GM19452 (cell line): Measurements from ENCODE around the gene ZMAT5.

Experiments used
- ATAC-seq: cut with Tn5 transposase; IDR thresholded peaks from one replicate; pipeline ENCODE4 v1.9.1; 2021; ENCODE audit not compliant: unreplicated experiment

The ZMAT5 gene

DNA sequence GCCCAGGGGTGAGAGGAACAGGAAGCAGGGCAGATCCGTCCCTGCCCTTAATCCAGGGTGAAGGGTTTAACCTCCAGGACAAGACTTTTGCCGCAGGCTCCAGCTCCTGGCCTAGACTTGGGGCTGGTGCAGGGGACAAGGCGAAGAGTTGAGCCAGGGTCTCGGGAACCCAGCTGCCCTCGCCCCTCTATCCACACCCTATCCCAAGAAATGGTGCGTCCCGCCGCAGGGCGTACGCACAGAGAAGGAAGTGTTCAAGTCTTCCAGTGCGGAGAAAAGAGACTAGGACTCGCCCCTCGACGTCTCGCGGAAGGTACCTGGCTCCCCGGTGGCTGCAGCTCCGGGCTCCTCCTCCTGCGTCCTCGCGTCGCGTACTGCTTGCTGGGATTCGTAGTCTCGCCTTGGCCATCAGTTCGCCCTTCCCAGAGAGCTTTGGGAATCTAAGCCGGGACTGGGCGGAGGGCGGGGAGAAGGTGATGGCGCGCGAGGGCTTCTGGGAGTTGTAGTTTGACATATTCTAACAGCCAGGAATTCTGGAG lies at the start of gene ZMAT5:
Gene ZMAT5, minus strand, starts transcription at position 376 of the 539 bp plus-strand sequence. CDS start 18,463 bp downstream, outside the sequence.
- ATAC-seq, result peak; percentile 84

DNA sequence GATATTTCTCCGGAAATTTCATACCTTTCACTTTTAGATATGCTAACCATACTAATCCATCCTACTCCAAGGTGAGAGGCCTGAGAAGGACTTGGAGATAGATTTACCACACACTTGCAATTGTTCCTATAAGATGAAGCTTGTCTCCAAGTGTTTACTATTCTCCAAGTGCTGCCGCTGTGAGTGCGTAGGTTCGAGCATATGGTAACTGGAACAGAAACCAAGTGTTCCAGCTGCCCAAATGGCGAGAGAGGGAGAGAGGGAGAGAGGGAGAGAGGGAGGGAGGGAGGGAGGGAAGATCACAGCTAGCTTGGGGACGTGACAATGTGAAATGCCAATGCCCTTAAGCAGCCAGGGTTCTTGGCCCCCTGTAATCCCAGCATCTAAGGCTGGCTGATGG lies 49.7 kb upstream of the ZMAT5 start:
- no peak for ATAC-seq

DNA sequence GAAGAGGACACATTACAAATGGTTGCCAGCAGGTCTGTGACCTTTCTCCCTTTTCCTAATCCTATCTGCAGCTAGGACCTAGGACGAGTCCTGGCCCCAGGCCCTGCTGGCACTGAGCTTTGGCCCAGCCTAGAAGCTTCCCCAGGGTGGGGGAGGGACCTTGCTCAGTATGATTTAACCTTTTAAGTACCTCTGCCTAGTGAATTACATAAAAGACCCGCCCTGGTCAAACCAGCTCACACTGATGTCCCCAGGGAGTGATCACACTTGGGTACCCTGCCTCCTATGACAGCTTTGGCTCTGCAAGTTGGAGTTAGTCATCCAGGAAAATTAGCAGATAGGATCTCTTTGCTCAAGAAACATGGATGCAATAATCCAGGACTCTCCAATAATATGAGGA lies 49.3 kb upstream of the ZMAT5 start:
- no peak for ATAC-seq

GRCh38 chr22:29815580-29815979 lies 48.8 kb upstream of the ZMAT5 start:
- no peak for ATAC-seq

GRCh38 chr22:29814003-29814402 lies 47.2 kb upstream of the ZMAT5 start:
- no peak for ATAC-seq

- no peak for ATAC-seq
These were observed 46.8 kb upstream of the ZMAT5 start for GRCh38 chr22:29813563-29813962.

GRCh38 chr22:29813126-29813525 lies 46.3 kb upstream of the ZMAT5 start:
- no peak for ATAC-seq

GRCh38 chr22:29811377-29811776 lies 44.6 kb upstream of the ZMAT5 start:
- ATAC-seq, result no peak

DNA sequence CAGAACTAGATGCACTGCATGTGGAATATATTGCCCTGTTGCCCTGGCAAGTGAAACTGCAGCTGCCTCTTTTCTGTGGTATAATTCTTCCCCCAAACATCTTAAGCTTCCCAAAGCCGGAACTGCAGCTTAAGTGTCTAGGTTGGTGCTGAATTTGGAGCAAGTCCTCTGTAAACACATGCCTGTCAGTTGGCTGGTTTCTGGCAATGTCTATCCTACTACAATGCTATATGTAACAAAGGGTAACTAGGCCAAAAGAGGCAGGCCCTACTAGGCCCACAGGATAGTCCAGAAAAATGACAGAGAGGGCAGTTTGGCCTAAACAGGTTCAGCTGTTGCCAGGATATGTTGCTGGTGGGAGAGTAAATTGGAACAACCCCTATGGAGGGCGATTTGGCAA lies 43.4 kb upstream of the ZMAT5 start:
- no peak for ATAC-seq

GRCh38 chr22:29806196-29806595 lies 39.4 kb upstream of the ZMAT5 start:
- no peak for ATAC-seq

GRCh38 chr22:29804985-29805384 lies 38.2 kb upstream of the ZMAT5 start:
- no peak for ATAC-seq

GRCh38 chr22:29803190-29803589 lies 36.4 kb upstream of the ZMAT5 start:
- ATAC-seq, result no peak

- no peak for ATAC-seq
These were observed 35.0 kb upstream of the ZMAT5 start for GRCh38 chr22:29801796-29802195.

- no peak for ATAC-seq
These were observed 34.3 kb upstream of the ZMAT5 start for GRCh38 chr22:29801153-29801552.

DNA sequence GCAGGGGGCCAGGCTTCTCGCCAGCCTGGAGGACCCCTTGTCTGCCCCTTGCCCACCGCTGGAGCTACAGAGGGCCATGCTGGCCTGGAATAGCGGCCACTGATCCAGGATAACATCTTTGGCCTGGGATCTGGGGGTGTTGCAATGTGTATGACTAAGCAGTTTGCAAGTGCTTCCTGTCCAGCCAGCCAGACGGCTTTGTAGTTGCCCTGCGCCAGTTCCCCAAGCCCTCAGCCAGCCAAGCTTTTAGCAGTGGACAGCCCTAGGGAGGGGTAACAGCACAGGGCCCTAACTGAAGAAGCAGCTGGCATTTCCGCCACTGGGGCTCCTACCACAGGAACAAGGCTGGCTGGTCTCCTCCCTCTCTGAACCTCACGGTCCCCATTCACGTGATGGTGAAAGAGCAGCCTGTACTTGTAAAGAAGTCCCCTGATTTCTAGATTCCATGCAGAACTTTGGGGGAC lies 32.4 kb upstream of the ZMAT5 start:
- ATAC-seq, result no peak

GRCh38 chr22:29798801-29799200 lies 32.0 kb upstream of the ZMAT5 start:
- ATAC-seq, result no peak

GRCh38 chr22:29798318-29798717 lies 31.5 kb upstream of the ZMAT5 start:
- ATAC-seq, result no peak

- peak; percentile 66 for ATAC-seq
These were observed 30.5 kb upstream of the ZMAT5 start for GRCh38 chr22:29797351-29797750.

DNA sequence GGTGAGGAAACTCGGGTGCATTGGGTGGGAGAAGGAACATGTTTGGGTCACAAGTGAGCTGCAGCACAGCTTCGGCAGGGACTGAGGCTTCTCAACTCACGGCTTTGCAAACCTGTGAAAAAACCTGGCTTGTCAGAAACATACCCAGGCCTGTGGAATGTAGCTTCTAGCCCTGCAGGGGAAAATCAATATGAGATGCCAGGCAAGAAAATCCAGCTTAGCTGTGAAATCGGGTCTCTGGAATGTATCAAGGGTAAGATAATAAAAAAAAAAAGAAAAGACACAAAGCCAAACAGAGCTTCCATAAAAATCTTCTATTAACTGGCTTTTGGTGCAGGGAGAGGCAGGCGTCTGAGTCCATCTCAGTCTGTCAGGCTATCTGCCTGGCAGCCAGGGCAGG lies 28.9 kb upstream of the ZMAT5 start:
- no peak for ATAC-seq

DNA sequence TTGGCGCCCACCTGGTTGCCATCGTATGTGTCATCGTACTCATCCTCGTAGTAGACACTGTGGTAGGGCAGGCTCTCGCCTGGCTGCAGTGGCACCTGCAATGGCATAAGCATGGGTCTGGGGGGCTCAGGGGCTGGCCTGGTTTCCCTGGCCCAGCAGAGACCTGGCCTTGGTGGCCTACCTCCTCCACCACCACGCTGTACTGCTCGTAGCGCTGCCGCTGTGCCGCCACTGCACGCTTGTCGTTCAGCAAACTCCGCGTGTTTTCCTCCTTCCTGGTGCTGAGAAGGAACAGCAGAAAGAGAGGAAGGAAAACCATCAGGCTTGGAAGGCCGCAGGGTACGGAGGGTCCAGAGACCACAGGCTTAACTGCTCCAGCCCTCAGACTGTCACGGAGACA lies 26.6 kb upstream of the ZMAT5 start:
- no peak for ATAC-seq

GRCh38 chr22:29790061-29790460 lies 23.3 kb upstream of the ZMAT5 start:
- ATAC-seq, result no peak

DNA sequence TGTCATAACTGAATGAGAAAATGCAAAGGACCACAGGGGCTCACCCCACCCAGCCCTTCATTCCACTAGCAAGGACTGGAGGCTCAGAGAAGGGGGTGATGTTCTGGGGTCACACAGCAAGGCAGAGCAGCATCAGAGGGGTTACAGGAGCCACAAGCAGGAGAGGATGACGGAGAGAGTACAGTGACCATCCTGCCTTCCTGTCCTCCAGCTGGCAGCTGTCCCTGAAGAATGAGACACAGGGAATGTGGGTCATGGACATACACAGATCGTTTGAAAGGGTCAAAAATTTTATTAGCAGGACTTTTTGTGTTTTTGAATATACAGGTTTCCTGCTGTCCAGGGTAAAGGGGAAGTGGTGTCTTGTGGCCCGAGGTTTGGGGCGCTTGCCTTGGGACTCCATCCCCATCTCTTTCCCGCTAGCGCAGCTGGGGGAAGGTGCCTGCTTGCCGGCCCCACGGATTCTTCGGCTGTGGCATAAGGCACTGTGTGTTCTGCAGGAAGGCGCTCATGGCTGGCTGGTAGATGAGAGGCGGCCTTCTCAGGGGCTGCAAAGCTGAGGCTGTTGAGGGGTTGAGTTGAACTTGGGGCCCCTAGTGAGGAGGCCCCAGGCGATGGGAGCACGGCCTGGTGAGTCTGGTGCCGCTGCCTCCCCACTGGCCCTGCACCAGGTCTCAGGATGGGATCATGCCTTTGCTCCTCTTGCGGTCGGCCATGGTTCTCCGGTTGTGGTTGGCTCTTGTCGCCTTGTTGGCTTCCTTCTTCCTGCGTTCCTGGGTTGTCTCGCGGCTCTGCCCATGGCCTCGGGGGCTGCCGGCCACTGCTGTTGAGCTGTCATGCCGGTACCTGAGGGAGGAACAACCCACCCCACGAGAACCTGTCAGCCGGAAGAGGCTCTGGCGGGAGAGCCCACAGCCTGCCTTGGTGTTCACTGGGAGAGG lies 21.8 kb upstream of the ZMAT5 start:
- no peak for ATAC-seq
